Type B pancreatic cell (in vitro differentiated cells): ENCODE results near the gene SYNJ2. TPM values are rescaled to one million over a fixed set of nuclear protein-coding genes. Genes with fewer than 3 reads are reported as not detected.
"Not testable (repeated sequence)": the region's sequence is repeated elsewhere in the genome, so short reads cannot be mapped to it uniquely, and the experiment has no call there.

ENCODE experiments used
- DNase-seq: peaks from one replicate; pipeline ENCODE4 v3.0.0; 2021; ENCODE audit warnings: mixed read lengths; ENCODE audit not compliant: unreplicated experiment; ENCODE audit errors: extremely low spot score
- H3K27ac Mint-ChIP-seq: 2 replicates; pipeline ENCODE4 v1.8.0; 2021; ENCODE audit warnings: mild to moderate bottlenecking, mixed read lengths
- H3K27me3 Mint-ChIP-seq: 2 replicates; pipeline ENCODE4 v1.8.0; 2021; ENCODE audit warnings: mixed read lengths
- H3K36me3 Mint-ChIP-seq: 2 replicates; pipeline ENCODE4 v1.8.0; 2021; ENCODE audit warnings: mixed read lengths
- H3K4me1 Mint-ChIP-seq: one replicate; pipeline ENCODE4 v1.8.0; 2021; ENCODE audit warnings: mixed read lengths; ENCODE audit not compliant: unreplicated experiment
- H3K4me3 Mint-ChIP-seq: 2 replicates; pipeline ENCODE4 v1.8.0; 2021; ENCODE audit warnings: mild to moderate bottlenecking, mixed read lengths
- H3K9me3 Mint-ChIP-seq: 2 replicates; pipeline ENCODE4 v1.8.0; 2021; ENCODE audit warnings: mixed read lengths
- CTCF ChIP-seq: fragments of 200-600 bp; sonication (generic); conservative IDR thresholded peaks from 2 replicates; pipeline ENCODE4 v1.5.0; 2021; ENCODE audit warnings: antibody characterized with exemption, mild to moderate bottlenecking
- total RNA-seq: library from RNA; stranded (reverse); gene quantifications from 2 replicates; pipeline ENCODE4 v1.2.1, GENCODE V29; 2021; ENCODE audit warnings: low replicate concordance

SYNJ2 gene
- total RNA-seq, 1 donor from 2014 or later = 17.0 TPM

- peaks cover 15% of the 10 kb centered on the region for H3K9me3 Mint-ChIP-seq
- H3K27ac Mint-ChIP-seq = no peak overlapping the region
- no peaks in the 10 kb centered on the region for H3K4me1 Mint-ChIP-seq
- no peak for DNase-seq
- no peaks in the 10 kb centered on the region for H3K27me3 Mint-ChIP-seq
- H3K4me3 Mint-ChIP-seq = no peak overlapping the region
- H3K36me3 Mint-ChIP-seq = peaks cover 27% of the 10 kb centered on the region
- no peak for TF ChIP-seq CTCF
Observed at GRCh38 chr6:157946053-157946617, 35.5 kb upstream of the SYNJ2 start.

- Mint-ChIP-seq H3K27ac (no peak overlapping the region), H3K4me3 (no peak overlapping the region), H3K9me3 (peaks cover 15% of the 10 kb centered on the region), H3K27me3 (no peaks in the 10 kb centered on the region), H3K36me3 (peaks cover 27% of the 10 kb centered on the region), H3K4me1 (no peaks in the 10 kb centered on the region)
- peak; percentile 54 for TF ChIP-seq CTCF
- no peak for DNase-seq
Observed at GRCh38 chr6:157946865-157947532, 34.7 kb upstream of the SYNJ2 start.

GRCh38 chr6:157950899-157951298, 30.8 kb upstream of the SYNJ2 start:
- peaks cover 15% of the 10 kb centered on the region for H3K9me3 Mint-ChIP-seq
- H3K36me3 Mint-ChIP-seq, DNase-seq, H3K27ac Mint-ChIP-seq, H3K4me1 Mint-ChIP-seq, H3K27me3 Mint-ChIP-seq, H3K4me3 Mint-ChIP-seq: not testable (repeated sequence)

GRCh38 chr6:157951828-157952227, 29.8 kb upstream of the SYNJ2 start:
- H3K27ac Mint-ChIP-seq = peak overlapping the region; percentile 53
- H3K27me3 Mint-ChIP-seq = no peaks in the 10 kb centered on the region
- DNase-seq = no peak
- peaks cover 15% of the 10 kb centered on the region for H3K9me3 Mint-ChIP-seq
- no peak overlapping the region for H3K4me3 Mint-ChIP-seq
- peaks cover 9% of the 10 kb centered on the region for H3K36me3 Mint-ChIP-seq
- TF ChIP-seq CTCF = no peak
- H3K4me1 Mint-ChIP-seq = peaks cover 7% of the 10 kb centered on the region

GRCh38 chr6:157952861-157953351, 28.8 kb upstream of the SYNJ2 start:
- Mint-ChIP-seq H3K9me3 (peaks cover 15% of the 10 kb centered on the region), H3K4me1 (peaks cover 7% of the 10 kb centered on the region), H3K27ac (peak overlapping the region; percentile 90), H3K4me3 (no peak overlapping the region), H3K36me3 (peaks cover 9% of the 10 kb centered on the region), H3K27me3 (no peaks in the 10 kb centered on the region)
- DNase-seq = no peak
- no peak for TF ChIP-seq CTCF

- Mint-ChIP-seq H3K27ac (peak overlapping the region; percentile 90), H3K27me3 (no peaks in the 10 kb centered on the region), H3K9me3 (peaks cover 13% of the 10 kb centered on the region), H3K36me3 (peaks cover 2% of the 10 kb centered on the region), H3K4me3 (peak overlapping the region; percentile 63), H3K4me1 (peaks cover 7% of the 10 kb centered on the region)
- no peak for TF ChIP-seq CTCF
- no peak for DNase-seq
Observed at GRCh38 chr6:157953580-157954091, 28.0 kb upstream of the SYNJ2 start.
